Activated T-cell treated with anti-CD3 and anti-CD28 coated beads for 24 hours (primary cell): ENCODE results near the gene OAT.

Experiments
- DNase-seq: peaks from one replicate; pipeline ENCODE4 v3.0.0-alpha.2; 2020; ENCODE audit warnings: low read depth

The OAT gene

GRCh38 chr10:124353896-124354295, 64.8 kb downstream of the OAT start:
- DNase-seq: no peak

- no peak for DNase-seq
These were observed 65.5 kb downstream of the OAT start for GRCh38 chr10:124353091-124353815.

- no peak for DNase-seq
These were observed 67.1 kb downstream of the OAT start for GRCh38 chr10:124351481-124352220.

- no peak for DNase-seq
These were observed 67.9 kb downstream of the OAT start for GRCh38 chr10:124350806-124351205.

- DNase-seq: no peak
These were observed 68.8 kb downstream of the OAT start for GRCh38 chr10:124349996-124350280.

GRCh38 chr10:124349231-124349995, 69.3 kb downstream of the OAT start:
- no peak for DNase-seq

GRCh38 chr10:124348801-124349200, 69.9 kb downstream of the OAT start:
- no peak for DNase-seq

- DNase-seq: no peak
These were observed 70.8 kb downstream of the OAT start for GRCh38 chr10:124347956-124348355.
